Hepatocyte (in vitro differentiated cells): ENCODE data around the gene FAR2. TPM values are rescaled to one million over a fixed set of nuclear protein-coding genes. Genes with fewer than 3 reads are reported as not detected.

Source experiments
- DNase-seq: peaks from one replicate; pipeline ENCODE4 v3.0.0-alpha.2; 2016; ENCODE audit warnings: low spot score
- H2AFZ ChIP-seq: fragments of 200-600 bp; sonication (generic); 2 replicates; pipeline ENCODE4 v1.6.0; 2016; ENCODE audit warnings: antibody characterized with exemption, mild to moderate bottlenecking
- H3K27ac ChIP-seq: fragments of 200-600 bp; sonication (generic); 2 replicates; pipeline ENCODE4 v1.5.1; 2016; ENCODE audit warnings: mild to moderate bottlenecking
- H3K27me3 ChIP-seq: fragments of 200-600 bp; sonication (generic); 2 replicates; pipeline ENCODE4 v1.6.1; 2016
- H3K36me3 ChIP-seq: fragments of 200-600 bp; sonication (generic); replicated peaks from 2 replicates; pipeline ENCODE4 v1.5.1; 2016; ENCODE audit warnings: low read depth; ENCODE audit not compliant: insufficient read depth
- H3K4me1 ChIP-seq: fragments of 200-600 bp; sonication (generic); 2 replicates; pipeline ENCODE4 v1.5.1; 2016; ENCODE audit warnings: mild to moderate bottlenecking, moderate library complexity; ENCODE audit not compliant: insufficient read depth
- H3K4me2 ChIP-seq: fragments of 200-600 bp; sonication (generic); 2 replicates; pipeline ENCODE4 v1.6.0; 2016
- H3K4me3 ChIP-seq: fragments of 200-600 bp; sonication (generic); 2 replicates; pipeline ENCODE4 v1.5.1; 2016; ENCODE audit warnings: mild to moderate bottlenecking
- H3K79me2 ChIP-seq: fragments of 200-600 bp; sonication (generic); 2 replicates; pipeline ENCODE4 v1.6.0; 2017; ENCODE audit warnings: mild to moderate bottlenecking
- H3K9me2 ChIP-seq: fragments of 200-600 bp; sonication (generic); replicated peaks from 2 replicates; pipeline ENCODE4 v1.6.0; 2017; ENCODE audit warnings: mild to moderate bottlenecking; ENCODE audit not compliant: insufficient read depth
- H3K9me3 ChIP-seq: fragments of 200-600 bp; sonication (generic); 2 replicates; pipeline ENCODE4 v1.5.1; 2016; ENCODE audit warnings: low read depth, mild to moderate bottlenecking
- H4K20me1 ChIP-seq: fragments of 200-600 bp; sonication (generic); 2 replicates; pipeline ENCODE4 v1.6.0; 2016; ENCODE audit warnings: mild to moderate bottlenecking; ENCODE audit not compliant: insufficient read depth, poor library complexity, severe bottlenecking
- EZH2 ChIP-seq: fragments of 200-600 bp; sonication (generic); IDR thresholded peaks from 2 replicates; pipeline ENCODE4 v1.6.1; 2016; ENCODE audit warnings: antibody characterized with exemption, mild to moderate bottlenecking, borderline replicate concordance
- EZH2phosphoT487 ChIP-seq: fragments of 200-600 bp; sonication (generic); IDR thresholded peaks from one replicate; pipeline ENCODE4 v1.6.1; 2018; ENCODE audit warnings: antibody characterized with exemption, mild to moderate bottlenecking, low read depth, moderate library complexity; ENCODE audit not compliant: unreplicated experiment, severe bottlenecking
- WGBS: methylation state at CpG from one replicate; pipeline ENCODE4 v1.1.6; 2016; ENCODE audit warnings: low lambda C conversion rate; ENCODE audit errors: missing lambda C conversion rate; 5-methylcytosine and 5-hydroxymethylcytosine counted together
- polyA plus RNA-seq: library from polyadenylated mRNA; unstranded; fragments of >200 nt; fragmentation: Nextera tagmentation; extraction: Ambion mirVana; gene quantifications from 2 replicates; pipeline ENCODE4 v1.2.1, GENCODE V29; 2016
- total RNA-seq: library from RNA; depleted of rRNA; stranded (reverse); fragments of >200 nt; gene quantifications from 2 replicates; pipeline ENCODE4 v1.2.3, GENCODE V29; 2014
- TF ChIP-seq, protein P1 (sequence below): fragments of 200-600 bp; sonication (generic); IDR thresholded peaks from 2 replicates; pipeline ENCODE4 v1.5.1; 2016; ENCODE audit warnings: antibody characterized with exemption, mild to moderate bottlenecking; ENCODE audit not compliant: poor library complexity

FAR2 gene
- total and polyA plus RNA-seq, 2 experiments from 2014 or later = 2.4 to 5.2 TPM

DNA sequence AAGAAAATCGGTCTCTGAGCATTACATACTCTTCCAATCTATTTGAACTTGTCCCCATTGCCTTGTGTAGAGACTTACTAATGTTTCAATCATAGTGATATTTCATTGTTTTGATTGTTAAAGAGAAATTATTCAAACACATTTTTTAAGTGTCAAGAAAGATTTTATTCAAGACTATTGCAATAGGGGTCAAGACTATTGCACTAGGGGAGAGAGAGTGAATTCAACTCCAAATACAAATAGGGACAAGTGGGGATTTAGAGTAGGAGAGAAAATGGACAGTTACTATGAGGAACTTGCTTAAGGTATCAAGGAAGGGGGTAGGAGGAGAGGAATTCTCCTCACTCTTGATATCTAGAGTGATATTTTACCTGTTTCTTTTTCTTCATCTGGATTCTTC, 73.1 kb downstream of the FAR2 start:
- H2AFZ ChIP-seq = no peak overlapping the region
- TF ChIP-seq EZH2phosphoT487 = no peak
- TF ChIP-seq, protein P1, sequence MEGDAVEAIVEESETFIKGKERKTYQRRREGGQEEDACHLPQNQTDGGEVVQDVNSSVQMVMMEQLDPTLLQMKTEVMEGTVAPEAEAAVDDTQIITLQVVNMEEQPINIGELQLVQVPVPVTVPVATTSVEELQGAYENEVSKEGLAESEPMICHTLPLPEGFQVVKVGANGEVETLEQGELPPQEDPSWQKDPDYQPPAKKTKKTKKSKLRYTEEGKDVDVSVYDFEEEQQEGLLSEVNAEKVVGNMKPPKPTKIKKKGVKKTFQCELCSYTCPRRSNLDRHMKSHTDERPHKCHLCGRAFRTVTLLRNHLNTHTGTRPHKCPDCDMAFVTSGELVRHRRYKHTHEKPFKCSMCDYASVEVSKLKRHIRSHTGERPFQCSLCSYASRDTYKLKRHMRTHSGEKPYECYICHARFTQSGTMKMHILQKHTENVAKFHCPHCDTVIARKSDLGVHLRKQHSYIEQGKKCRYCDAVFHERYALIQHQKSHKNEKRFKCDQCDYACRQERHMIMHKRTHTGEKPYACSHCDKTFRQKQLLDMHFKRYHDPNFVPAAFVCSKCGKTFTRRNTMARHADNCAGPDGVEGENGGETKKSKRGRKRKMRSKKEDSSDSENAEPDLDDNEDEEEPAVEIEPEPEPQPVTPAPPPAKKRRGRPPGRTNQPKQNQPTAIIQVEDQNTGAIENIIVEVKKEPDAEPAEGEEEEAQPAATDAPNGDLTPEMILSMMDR = no peak
- TF ChIP-seq EZH2 = no peak
- no peaks in the 10 kb centered on the region for H3K79me2 ChIP-seq
- H3K4me2 ChIP-seq = no peak overlapping the region
- DNase-seq = no peak
- 96% methylated on average over 1 of the region's 1 CpG for WGBS
- H3K9me2 ChIP-seq = no peaks in the 10 kb centered on the region
- H3K4me1 ChIP-seq = no peaks in the 10 kb centered on the region
- H3K4me3 ChIP-seq = no peak overlapping the region
- no peaks in the 10 kb centered on the region for H3K36me3 ChIP-seq
- no peaks in the 10 kb centered on the region for H3K9me3 ChIP-seq
- H3K27me3 ChIP-seq = no peaks in the 10 kb centered on the region
- no peak overlapping the region for H3K27ac ChIP-seq
- no peaks in the 10 kb centered on the region for H4K20me1 ChIP-seq

DNA sequence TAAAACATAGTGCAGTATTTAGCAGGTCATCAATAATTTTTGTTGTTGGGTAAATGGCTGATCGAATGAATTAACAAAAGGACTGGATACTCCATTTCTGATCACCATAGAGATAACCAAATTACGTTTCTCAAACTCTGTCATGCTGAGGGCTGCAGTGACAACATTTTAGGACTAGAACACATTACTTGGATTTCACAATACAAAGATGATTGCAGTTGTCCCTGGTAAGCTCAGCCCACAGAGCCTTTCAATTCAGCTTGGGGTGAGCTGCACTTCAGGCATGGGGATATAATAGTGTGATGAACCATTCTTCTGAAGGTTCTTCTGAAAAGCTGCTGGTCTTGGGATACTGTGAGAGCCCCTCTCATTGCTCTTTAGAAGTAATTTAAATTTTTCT, 74.3 kb downstream of the FAR2 start:
- Histone ChIP-seq H3K79me2 (no peaks in the 10 kb centered on the region), H3K27me3 (no peaks in the 10 kb centered on the region), H4K20me1 (no peaks in the 10 kb centered on the region), H3K27ac (no peak overlapping the region), H3K36me3 (no peaks in the 10 kb centered on the region), H3K9me3 (no peaks in the 10 kb centered on the region), H2AFZ (no peak overlapping the region), H3K4me3 (no peak overlapping the region), H3K4me1 (no peaks in the 10 kb centered on the region), H3K9me2 (no peaks in the 10 kb centered on the region), H3K4me2 (no peak overlapping the region)
- TF ChIP-seq EZH2phosphoT487 (no peak), EZH2 (no peak)
- TF ChIP-seq, protein P1 = no peak
- 93% methylated on average over 2 of the region's 2 CpGs for WGBS
- DNase-seq = no peak

DNA sequence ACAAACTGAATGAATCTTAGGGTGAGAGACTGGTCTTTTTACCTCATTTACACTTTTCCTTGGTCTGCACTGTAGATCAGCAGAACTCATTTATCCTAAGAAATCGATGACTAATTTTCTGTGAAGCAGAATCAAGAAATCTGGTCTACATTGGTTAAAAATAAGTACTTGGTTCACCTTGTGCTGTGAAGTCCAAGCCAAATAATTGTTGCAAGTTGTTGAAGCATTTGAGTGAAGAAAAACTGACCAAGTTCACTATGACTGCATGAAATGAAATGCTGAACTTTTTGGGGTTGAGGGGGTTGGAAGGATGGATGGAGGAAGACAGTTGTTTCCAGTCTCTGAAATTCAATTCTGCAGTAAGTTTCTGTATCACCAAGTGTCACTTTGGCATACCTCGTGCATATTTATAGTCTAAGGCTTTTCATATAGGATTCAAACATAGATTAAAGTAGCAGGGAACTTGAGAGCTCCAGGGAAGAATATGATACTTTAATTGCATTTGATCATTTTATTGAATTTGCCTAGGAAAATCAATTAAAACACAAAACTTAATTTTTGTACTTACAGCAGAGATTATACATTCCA, 75.0 kb downstream of the FAR2 start:
- TF ChIP-seq EZH2 (no peak), EZH2phosphoT487 (no peak)
- TF ChIP-seq, protein P1 = no peak
- H4K20me1 ChIP-seq = no peaks in the 10 kb centered on the region
- no peak overlapping the region for H3K4me2 ChIP-seq
- no peak for DNase-seq
- 81% methylated on average over 2 of the region's 2 CpGs for WGBS
- no peak overlapping the region for H3K4me3 ChIP-seq
- H3K9me2 ChIP-seq = no peaks in the 10 kb centered on the region
- H3K27ac ChIP-seq = no peak overlapping the region
- no peaks in the 10 kb centered on the region for H3K27me3 ChIP-seq
- no peak overlapping the region for H2AFZ ChIP-seq
- no peaks in the 10 kb centered on the region for H3K9me3 ChIP-seq
- H3K36me3 ChIP-seq = no peaks in the 10 kb centered on the region
- H3K4me1 ChIP-seq = no peaks in the 10 kb centered on the region
- no peaks in the 10 kb centered on the region for H3K79me2 ChIP-seq

DNA sequence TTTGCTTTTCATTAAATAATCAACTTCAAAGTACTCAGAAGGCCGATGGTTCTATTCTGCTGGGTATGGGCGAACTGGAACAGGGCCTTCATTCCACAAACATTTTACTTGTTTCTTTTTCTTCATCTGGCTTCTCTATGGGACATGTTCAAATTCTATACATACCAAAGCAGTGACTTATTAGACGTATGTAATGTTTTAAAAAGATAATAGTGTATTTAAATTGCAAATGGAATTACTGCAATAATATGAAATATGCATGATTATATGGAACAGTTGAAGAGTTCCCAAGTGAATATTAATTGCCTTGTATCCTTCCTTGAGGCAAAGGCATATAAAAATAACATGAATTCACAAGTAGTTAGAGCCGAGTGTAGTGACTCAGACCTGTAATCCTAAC, 75.5 kb downstream of the FAR2 start:
- no peak for DNase-seq
- Histone ChIP-seq H3K36me3 (no peaks in the 10 kb centered on the region), H3K4me3 (no peak overlapping the region), H2AFZ (no peak overlapping the region), H4K20me1 (no peaks in the 10 kb centered on the region), H3K9me3 (no peaks in the 10 kb centered on the region), H3K27me3 (no peaks in the 10 kb centered on the region), H3K4me2 (no peak overlapping the region), H3K79me2 (no peaks in the 10 kb centered on the region), H3K27ac (no peak overlapping the region), H3K9me2 (no peaks in the 10 kb centered on the region), H3K4me1 (no peaks in the 10 kb centered on the region)
- 55% methylated on average over 4 of the region's 4 CpGs for WGBS
- TF ChIP-seq, protein P1 = no peak
- no peak for TF ChIP-seq EZH2phosphoT487
- TF ChIP-seq EZH2 = no peak
